ENCODE measurements around the gene SPECC1.
"Not testable (repeated sequence)": the region's sequence is repeated elsewhere in the genome, so short reads cannot be mapped to it uniquely, and the experiment has no call there.

Gene SPECC1

DNA sequence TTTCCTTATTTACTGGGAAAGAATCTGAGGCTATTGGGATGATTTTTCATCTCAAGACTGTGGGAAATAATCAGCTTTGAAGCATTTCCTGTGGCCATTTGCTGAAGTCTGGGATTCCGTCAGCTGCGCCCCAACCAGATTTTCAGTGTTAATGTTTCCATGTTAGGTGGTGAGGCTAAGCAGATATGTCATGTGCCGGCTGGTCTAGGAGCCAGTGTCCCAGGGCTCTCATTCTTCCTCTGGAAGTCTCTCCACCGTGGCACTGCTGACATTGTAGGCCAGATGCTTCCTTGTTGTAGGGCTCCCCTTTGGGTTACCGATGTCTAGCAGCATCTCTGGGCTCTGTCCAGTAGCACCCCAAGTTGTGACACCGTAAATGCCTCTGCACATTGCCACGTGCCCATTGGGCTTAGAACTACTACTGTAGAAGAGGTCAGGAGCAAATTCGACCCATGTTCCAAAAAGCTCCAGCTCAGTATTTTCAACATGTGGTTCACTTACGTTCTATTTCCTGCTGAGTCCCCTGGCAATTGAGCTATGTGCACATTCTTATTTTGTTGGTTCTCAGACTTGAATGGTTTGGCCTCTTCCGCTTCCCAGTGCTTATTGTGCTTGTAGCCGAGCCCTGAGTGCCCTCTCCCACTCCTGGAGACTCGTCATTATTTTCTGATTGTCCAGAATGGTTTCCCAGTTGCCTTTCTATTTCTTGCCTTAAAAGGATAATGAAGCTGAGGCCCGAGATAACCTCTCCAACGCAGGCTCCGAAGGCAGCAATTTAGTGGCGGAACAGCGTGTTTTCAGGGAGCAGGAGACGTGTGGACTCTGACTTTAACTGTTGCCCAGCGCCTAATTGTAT lies 82.2 kb downstream of the SPECC1 start:
- Histone ChIP-seq H3K4me1 (ENCODE audit: insufficient read depth, low read length) (no peaks in the 10 kb centered on the region), H3K36me3 (ENCODE audit: insufficient read depth, low read length) (no peaks in the 10 kb centered on the region), H3K27me3 (ENCODE audit: control insufficient read depth in 1 of 2, insufficient read depth in 2 of 2, low read length in 2 of 2) (no peaks in the 10 kb centered on the region), H3K4me3 (ENCODE audit: low read depth in 1 of 2, low read length in 2 of 2) (no peak overlapping the region), H3K9ac (ENCODE audit: low read length) (no peak overlapping the region), H3K9me3 (ENCODE audit: low read length) (no peaks in the 10 kb centered on the region), H3K27ac (ENCODE audit: low read depth, low read length) (no peak overlapping the region)

GRCh38 chr17:20092261-20092867 lies 83.2 kb downstream of the SPECC1 start:
- no peaks in the 10 kb centered on the region for H3K4me1 ChIP-seq (ENCODE audit: insufficient read depth, low read length)
- H3K9ac ChIP-seq (ENCODE audit: low read length) = no peak overlapping the region
- no peaks in the 10 kb centered on the region for H3K9me3 ChIP-seq (ENCODE audit: low read length)
- no peaks in the 10 kb centered on the region for H3K36me3 ChIP-seq (ENCODE audit: insufficient read depth, low read length)
- no peaks in the 10 kb centered on the region for H3K27me3 ChIP-seq (ENCODE audit: control insufficient read depth in 1 of 2, insufficient read depth in 2 of 2, low read length in 2 of 2)
- H3K4me3 ChIP-seq (ENCODE audit: low read depth in 1 of 2, low read length in 2 of 2) = no peak overlapping the region
- H3K27ac ChIP-seq (ENCODE audit: low read depth, low read length) = no peak overlapping the region

- Histone ChIP-seq H3K4me1 (ENCODE audit: insufficient read depth, low read length) (no peaks in the 10 kb centered on the region), H3K27ac (ENCODE audit: low read depth, low read length) (no peak overlapping the region), H3K27me3 (ENCODE audit: control insufficient read depth in 1 of 2, insufficient read depth in 2 of 2, low read length in 2 of 2) (no peaks in the 10 kb centered on the region), H3K9ac (ENCODE audit: low read length) (no peak overlapping the region), H3K9me3 (ENCODE audit: low read length) (no peaks in the 10 kb centered on the region), H3K36me3 (ENCODE audit: insufficient read depth, low read length) (no peaks in the 10 kb centered on the region), H3K4me3 (ENCODE audit: low read depth in 1 of 2, low read length in 2 of 2) (no peak overlapping the region)
Observed at GRCh38 chr17:20092973-20093626, 83.9 kb downstream of the SPECC1 start.

DNA sequence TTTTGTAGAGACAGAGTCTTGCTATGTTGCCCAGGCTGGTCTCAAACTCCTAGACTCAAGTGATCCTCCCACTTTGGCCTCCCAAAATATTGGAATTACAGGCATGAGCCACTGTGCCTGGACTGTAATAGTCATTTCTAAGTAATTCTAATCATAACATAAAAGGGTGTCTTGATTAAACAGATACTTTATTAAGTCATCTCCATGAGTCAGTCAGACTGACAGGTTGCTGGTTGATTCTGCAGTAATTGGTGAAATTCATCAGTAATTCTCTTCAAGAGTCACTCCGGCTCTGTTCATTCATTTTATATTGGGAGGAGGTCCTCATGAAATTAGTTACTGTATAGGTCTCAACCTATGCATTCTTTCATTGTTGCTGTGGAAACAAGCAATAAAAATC lies 85.6 kb downstream of the SPECC1 start:
- no peaks in the 10 kb centered on the region for H3K36me3 ChIP-seq (ENCODE audit: insufficient read depth, low read length)
- no peaks in the 10 kb centered on the region for H3K9me3 ChIP-seq (ENCODE audit: low read length)
- H3K27ac ChIP-seq (ENCODE audit: low read depth, low read length) = no peak overlapping the region
- H3K4me1 ChIP-seq (ENCODE audit: insufficient read depth, low read length) = no peaks in the 10 kb centered on the region
- H3K27me3 ChIP-seq (ENCODE audit: control insufficient read depth in 1 of 2, insufficient read depth in 2 of 2, low read length in 2 of 2) = no peaks in the 10 kb centered on the region
- no peak overlapping the region for H3K9ac ChIP-seq (ENCODE audit: low read length)
- no peak overlapping the region for H3K4me3 ChIP-seq (ENCODE audit: low read depth in 1 of 2, low read length in 2 of 2)

DNA sequence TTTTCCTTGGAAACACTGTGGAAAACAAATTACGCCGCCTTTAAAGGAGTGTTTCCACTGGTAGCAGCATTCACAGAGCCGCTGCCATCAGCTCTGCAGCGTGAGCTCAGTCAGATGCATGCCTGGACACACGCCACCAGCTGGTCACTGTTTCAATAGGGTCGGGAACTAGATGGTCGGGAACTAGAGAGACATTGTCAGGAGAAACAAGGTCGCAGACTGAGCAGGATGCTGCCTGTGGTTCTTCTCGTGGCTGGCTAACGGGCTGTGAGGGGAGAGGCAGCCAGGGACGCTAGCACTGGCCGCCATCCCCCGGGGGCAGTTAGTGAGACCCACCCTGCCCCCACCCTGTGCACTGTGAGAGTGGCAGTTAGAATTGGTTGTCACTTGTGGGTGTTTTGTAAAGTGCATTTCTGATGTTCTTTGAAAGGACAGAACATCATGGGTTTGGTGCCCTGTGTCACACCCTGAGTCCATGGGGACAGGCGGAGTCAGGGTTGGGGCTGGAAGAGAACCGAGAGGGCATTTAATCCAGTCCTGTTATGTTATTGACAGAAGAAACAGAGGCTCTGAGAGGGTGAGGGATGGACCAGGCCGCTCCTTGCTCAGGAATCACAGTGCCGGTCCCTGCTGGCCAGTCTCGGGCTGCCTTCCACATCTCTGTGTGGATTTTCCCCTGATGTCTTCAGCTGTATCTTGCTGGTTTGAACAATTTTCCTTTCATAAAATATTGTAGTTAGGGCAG lies 86.3 kb downstream of the SPECC1 start:
- Histone ChIP-seq H3K27me3 (ENCODE audit: control insufficient read depth in 1 of 2, insufficient read depth in 2 of 2, low read length in 2 of 2) (no peaks in the 10 kb centered on the region), H3K9ac (ENCODE audit: low read length) (no peak overlapping the region), H3K9me3 (ENCODE audit: low read length) (no peaks in the 10 kb centered on the region), H3K4me1 (ENCODE audit: insufficient read depth, low read length) (no peaks in the 10 kb centered on the region), H3K36me3 (ENCODE audit: insufficient read depth, low read length) (no peaks in the 10 kb centered on the region), H3K27ac (ENCODE audit: low read depth, low read length) (no peak overlapping the region), H3K4me3 (ENCODE audit: low read depth in 1 of 2, low read length in 2 of 2) (no peak overlapping the region)

GRCh38 chr17:20096430-20096829 lies 87.3 kb downstream of the SPECC1 start:
- Histone ChIP-seq H3K4me3 (ENCODE audit: low read depth in 1 of 2, low read length in 2 of 2) (no peak overlapping the region), H3K36me3 (ENCODE audit: insufficient read depth, low read length) (no peaks in the 10 kb centered on the region), H3K9ac (ENCODE audit: low read length) (no peak overlapping the region), H3K4me1 (ENCODE audit: insufficient read depth, low read length) (no peaks in the 10 kb centered on the region), H3K27ac (ENCODE audit: low read depth, low read length) (no peak overlapping the region), H3K9me3 (ENCODE audit: low read length) (no peaks in the 10 kb centered on the region), H3K27me3 (ENCODE audit: control insufficient read depth in 1 of 2, insufficient read depth in 2 of 2, low read length in 2 of 2) (no peaks in the 10 kb centered on the region)

GRCh38 chr17:20097330-20097729 lies 88.2 kb downstream of the SPECC1 start:
- Histone ChIP-seq H3K4me3 (ENCODE audit: low read depth in 1 of 2, low read length in 2 of 2) (no peak overlapping the region), H3K9me3 (ENCODE audit: low read length) (no peaks in the 10 kb centered on the region), H3K27me3 (ENCODE audit: control insufficient read depth in 1 of 2, insufficient read depth in 2 of 2, low read length in 2 of 2) (no peaks in the 10 kb centered on the region), H3K27ac (ENCODE audit: low read depth, low read length) (no peak overlapping the region), H3K4me1 (ENCODE audit: insufficient read depth, low read length) (no peaks in the 10 kb centered on the region), H3K36me3 (ENCODE audit: insufficient read depth, low read length) (no peaks in the 10 kb centered on the region), H3K9ac (ENCODE audit: low read length) (no peak overlapping the region)

GRCh38 chr17:20098314-20098713 lies 89.2 kb downstream of the SPECC1 start:
- H3K9me3 ChIP-seq (ENCODE audit: low read length) = no peaks in the 10 kb centered on the region
- no peak overlapping the region for H3K4me3 ChIP-seq (ENCODE audit: low read depth in 1 of 2, low read length in 2 of 2)
- H3K9ac ChIP-seq (ENCODE audit: low read length) = no peak overlapping the region
- no peaks in the 10 kb centered on the region for H3K27me3 ChIP-seq (ENCODE audit: control insufficient read depth in 1 of 2, insufficient read depth in 2 of 2, low read length in 2 of 2)
- H3K27ac ChIP-seq (ENCODE audit: low read depth, low read length) = no peak overlapping the region
- H3K4me1 ChIP-seq (ENCODE audit: insufficient read depth, low read length) = no peaks in the 10 kb centered on the region
- no peaks in the 10 kb centered on the region for H3K36me3 ChIP-seq (ENCODE audit: insufficient read depth, low read length)

DNA sequence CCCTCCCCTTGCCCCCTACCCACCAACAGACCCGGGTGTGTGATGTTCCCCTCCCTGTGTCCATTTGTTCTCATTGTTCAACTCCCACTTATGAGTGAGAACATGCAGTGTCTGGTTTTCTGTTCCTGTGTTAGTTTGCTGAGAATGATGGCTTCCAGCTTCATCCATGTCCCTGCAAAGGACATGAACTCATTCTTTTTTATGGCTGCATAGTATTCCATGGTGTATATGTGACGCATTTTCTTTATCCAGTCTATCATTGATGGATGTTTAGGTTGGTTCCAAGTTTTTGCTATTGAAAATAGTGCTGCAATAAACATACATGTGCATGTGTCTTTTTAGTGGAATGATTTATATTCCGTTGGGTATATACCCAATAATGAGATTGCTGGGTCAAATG lies 91.6 kb downstream of the SPECC1 start:
- not testable (repeated sequence) for H3K9me3 ChIP-seq (ENCODE audit: low read length); H3K27ac ChIP-seq (ENCODE audit: low read depth, low read length); H3K4me1 ChIP-seq (ENCODE audit: insufficient read depth, low read length); H3K4me3 ChIP-seq (ENCODE audit: low read depth in 1 of 2, low read length in 2 of 2); H3K27me3 ChIP-seq (ENCODE audit: control insufficient read depth in 1 of 2, insufficient read depth in 2 of 2, low read length in 2 of 2); H3K9ac ChIP-seq (ENCODE audit: low read length); H3K36me3 ChIP-seq (ENCODE audit: insufficient read depth, low read length)

GRCh38 chr17:20103454-20104446 lies 94.6 kb downstream of the SPECC1 start:
- no peak overlapping the region for H3K4me3 ChIP-seq (ENCODE audit: low read depth in 1 of 2, low read length in 2 of 2)
- no peaks in the 10 kb centered on the region for H3K36me3 ChIP-seq (ENCODE audit: insufficient read depth, low read length)
- H3K27ac ChIP-seq (ENCODE audit: low read depth, low read length) = no peak overlapping the region
- H3K9ac ChIP-seq (ENCODE audit: low read length) = no peak overlapping the region
- H3K4me1 ChIP-seq (ENCODE audit: insufficient read depth, low read length) = no peaks in the 10 kb centered on the region
- H3K9me3 ChIP-seq (ENCODE audit: low read length) = no peaks in the 10 kb centered on the region
- H3K27me3 ChIP-seq (ENCODE audit: control insufficient read depth in 1 of 2, insufficient read depth in 2 of 2, low read length in 2 of 2) = peaks cover 0 to 5% of the 10 kb centered on the region in 2 donors

Measured in muscle layer of colon (tissue), 2 donors.